H9 (cell line): ENCODE results near the gene ITGB8. TPM values are rescaled to one million over a fixed set of nuclear protein-coding genes. Genes with fewer than 3 reads are reported as not detected.

Experiments used
- DNase-seq: peaks from one replicate; pipeline ENCODE4 v3.0.0-alpha.2; 2017
- H2AFZ ChIP-seq: one replicate; pipeline ENCODE4 v1.6.1; 2013; ENCODE audit warnings: mild to moderate bottlenecking, low read length, control low read depth, moderate library complexity
- H2AK5ac ChIP-seq: 2 replicates; pipeline ENCODE4 v1.6.1; 2013; ENCODE audit warnings: low read length, control low read depth, mixed read lengths; ENCODE audit not compliant: insufficient read length
- H2BK120ac ChIP-seq: one replicate; pipeline ENCODE4 v1.6.1; 2013; ENCODE audit warnings: low read depth, mild to moderate bottlenecking, low read length, control low read depth, inconsistent platforms; ENCODE audit not compliant: poor library complexity, severe bottlenecking
- H2BK12ac ChIP-seq: 2 replicates; pipeline ENCODE4 v1.6.1; 2013; ENCODE audit warnings: low read length, control low read depth, mixed read lengths, low read depth; ENCODE audit not compliant: insufficient read length
- H2BK15ac ChIP-seq: 2 replicates; pipeline ENCODE4 v1.6.1; 2013; ENCODE audit warnings: low read depth, low read length, control low read depth
- H2BK20ac ChIP-seq: one replicate; pipeline ENCODE4 v1.6.1; 2013; ENCODE audit warnings: low read depth, mild to moderate bottlenecking, low read length, control low read depth, inconsistent platforms; ENCODE audit not compliant: poor library complexity, severe bottlenecking
- H2BK5ac ChIP-seq: 2 replicates; pipeline ENCODE4 v1.6.1; 2013; ENCODE audit warnings: low read length, control low read depth, mixed read lengths; ENCODE audit not compliant: insufficient read length
- H3K14ac ChIP-seq: 2 replicates; pipeline ENCODE4 v1.6.1; 2013; ENCODE audit warnings: low read length, control low read depth; ENCODE audit not compliant: insufficient read depth
- H3K18ac ChIP-seq: 2 replicates; pipeline ENCODE4 v1.6.1; 2013; ENCODE audit warnings: low read depth, mild to moderate bottlenecking, mixed read lengths, low read length, control low read depth; ENCODE audit not compliant: insufficient read length
- H3K23ac ChIP-seq: 2 replicates; pipeline ENCODE4 v1.6.1; 2013; ENCODE audit warnings: low read length, control low read depth, mixed read lengths, low read depth; ENCODE audit not compliant: insufficient read length
- H3K23me2 ChIP-seq: 2 replicates; pipeline ENCODE4 v1.6.1; 2013; ENCODE audit warnings: low read depth, mild to moderate bottlenecking, mixed read lengths, low read length, control low read depth; ENCODE audit not compliant: insufficient read length, poor library complexity, severe bottlenecking
- H3K27ac ChIP-seq: 2 replicates; pipeline ENCODE4 v1.5.1; 2013; ENCODE audit warnings: low read length, control low read depth, mixed read lengths, low read depth; ENCODE audit not compliant: insufficient read length
- H3K27me3 ChIP-seq: 2 replicates; pipeline ENCODE4 v1.6.1; 2013; ENCODE audit warnings: low read length, control low read depth, inconsistent platforms; ENCODE audit not compliant: insufficient read depth
- H3K4ac ChIP-seq: 2 replicates; pipeline ENCODE4 v1.6.1; 2013; ENCODE audit warnings: low read depth, mild to moderate bottlenecking, control low read depth, inconsistent platforms, low read length, moderate library complexity
- H3K4me1 ChIP-seq: 2 replicates; pipeline ENCODE4 v1.6.1; 2013; ENCODE audit warnings: low read length, control low read depth, inconsistent platforms; ENCODE audit not compliant: insufficient read depth
- H3K4me2 ChIP-seq: 2 replicates; pipeline ENCODE4 v1.6.1; 2013; ENCODE audit warnings: low read length, control low read depth, mixed read lengths; ENCODE audit not compliant: insufficient read length, insufficient read depth
- H3K56ac ChIP-seq: 2 replicates; pipeline ENCODE4 v1.6.1; 2013; ENCODE audit warnings: low read depth, mild to moderate bottlenecking, mixed read lengths, low read length, control low read depth; ENCODE audit not compliant: insufficient read length
- H3K79me1 ChIP-seq: 2 replicates; pipeline ENCODE4 v1.6.1; 2013; ENCODE audit warnings: low read depth, mild to moderate bottlenecking, moderate library complexity, low read length, control low read depth, inconsistent platforms; ENCODE audit not compliant: insufficient read depth, poor library complexity, severe bottlenecking
- H3K79me2 ChIP-seq: 2 replicates; pipeline ENCODE4 v1.6.1; 2013; ENCODE audit warnings: low read length, control low read depth, inconsistent platforms; ENCODE audit not compliant: insufficient read depth
- H3K9ac ChIP-seq: 2 replicates; pipeline ENCODE4 v1.6.1; 2013; ENCODE audit warnings: low read length, control low read depth, mixed read lengths; ENCODE audit not compliant: insufficient read length; ENCODE audit errors: extremely low read depth
- H3K9me3 ChIP-seq: one replicate; pipeline ENCODE4 v1.6.1; 2013; ENCODE audit warnings: low read depth, low read length, inconsistent platforms; ENCODE audit not compliant: control insufficient read depth
- H3T11ph ChIP-seq: one replicate; pipeline ENCODE4 v1.6.1; 2013; ENCODE audit warnings: mild to moderate bottlenecking, low read length, control low read depth, inconsistent platforms
- H4K20me1 ChIP-seq: one replicate; pipeline ENCODE4 v1.6.1; 2013; ENCODE audit not compliant: control insufficient read depth, insufficient read length, insufficient read depth
- H4K5ac ChIP-seq: 2 replicates; pipeline ENCODE4 v1.6.1; 2013; ENCODE audit warnings: low read depth, mild to moderate bottlenecking, mixed read lengths, low read length, control low read depth; ENCODE audit not compliant: insufficient read length
- H4K8ac ChIP-seq: replicated peaks from 2 replicates; pipeline ENCODE4 v1.6.1; 2013; ENCODE audit warnings: low read length, control low read depth, mixed read lengths, low read depth; ENCODE audit not compliant: insufficient read length
- H4K91ac ChIP-seq: 2 replicates; pipeline ENCODE4 v1.6.1; 2013; ENCODE audit warnings: low read depth, mild to moderate bottlenecking, moderate library complexity, mixed read lengths, low read length, control low read depth; ENCODE audit not compliant: insufficient read length
- H3K27ac Mint-ChIP-seq, 3 experiments: 2 replicates in 2 of 3; 3 replicates in 1 of 3; pipeline ENCODE4 v1.8.0; 2020 to 2021; ENCODE audit warnings: mixed read lengths in 3 of 3, mild to moderate bottlenecking in 1 of 3, moderate library complexity in 1 of 3
- H3K27me3 Mint-ChIP-seq: 2 replicates; pipeline ENCODE4 v1.8.0; 2021; ENCODE audit warnings: low read depth, mild to moderate bottlenecking, moderate library complexity, mixed read lengths
- H3K36me3 Mint-ChIP-seq, 3 experiments: 2 replicates in 2 of 3; 3 replicates in 1 of 3; pipeline ENCODE4 v1.8.0; 2020 to 2021; ENCODE audit warnings: low read depth in 3 of 3, mixed read lengths in 3 of 3; ENCODE audit not compliant: insufficient read depth in 1 of 3
- H3K4me1 Mint-ChIP-seq, 2 experiments: 2 replicates each; pipeline ENCODE4 v1.8.0; 2020; ENCODE audit warnings: mixed read lengths in 2 of 2
- H3K4me3 Mint-ChIP-seq, 2 experiments: 2 replicates in 1 of 2; 3 replicates in 1 of 2; pipeline ENCODE4 v1.8.0; 2020 to 2021; ENCODE audit warnings: mild to moderate bottlenecking in 2 of 2, mixed read lengths in 2 of 2, moderate library complexity in 1 of 2
- H3K9me3 Mint-ChIP-seq, 2 experiments: 2 replicates in 1 of 2; 3 replicates in 1 of 2; pipeline ENCODE4 v1.8.0; 2020; ENCODE audit warnings: mild to moderate bottlenecking in 2 of 2, mixed read lengths in 2 of 2, moderate library complexity in 1 of 2
- WGBS: extraction: QIAGEN DNeasy Blood & Tissue Kit; methylation state at CpG from one replicate; pipeline ENCODE4 v1.1.7; 2013; ENCODE audit warnings: missing lambda C conversion rate, low lambda C conversion rate, mixed read lengths; ENCODE audit not compliant: insufficient read length; ENCODE audit errors: extremely low coverage; 5-methylcytosine and 5-hydroxymethylcytosine counted together
- total RNA-seq: library from RNA; stranded (reverse); gene quantifications from 2 replicates; pipeline ENCODE4 v1.2.1, GENCODE V29; 2021
- TF ChIP-seq, protein P1 (sequence below): fragments of 200-600 bp; sonication (generic); conservative IDR thresholded peaks from 3 replicates; pipeline ENCODE4 v1.8.0; 2021; ENCODE audit warnings: antibody characterized with exemption, mild to moderate bottlenecking

ITGB8 gene
- total RNA-seq, 1 experiment from 2014 or later = 7.6 TPM

DNA sequence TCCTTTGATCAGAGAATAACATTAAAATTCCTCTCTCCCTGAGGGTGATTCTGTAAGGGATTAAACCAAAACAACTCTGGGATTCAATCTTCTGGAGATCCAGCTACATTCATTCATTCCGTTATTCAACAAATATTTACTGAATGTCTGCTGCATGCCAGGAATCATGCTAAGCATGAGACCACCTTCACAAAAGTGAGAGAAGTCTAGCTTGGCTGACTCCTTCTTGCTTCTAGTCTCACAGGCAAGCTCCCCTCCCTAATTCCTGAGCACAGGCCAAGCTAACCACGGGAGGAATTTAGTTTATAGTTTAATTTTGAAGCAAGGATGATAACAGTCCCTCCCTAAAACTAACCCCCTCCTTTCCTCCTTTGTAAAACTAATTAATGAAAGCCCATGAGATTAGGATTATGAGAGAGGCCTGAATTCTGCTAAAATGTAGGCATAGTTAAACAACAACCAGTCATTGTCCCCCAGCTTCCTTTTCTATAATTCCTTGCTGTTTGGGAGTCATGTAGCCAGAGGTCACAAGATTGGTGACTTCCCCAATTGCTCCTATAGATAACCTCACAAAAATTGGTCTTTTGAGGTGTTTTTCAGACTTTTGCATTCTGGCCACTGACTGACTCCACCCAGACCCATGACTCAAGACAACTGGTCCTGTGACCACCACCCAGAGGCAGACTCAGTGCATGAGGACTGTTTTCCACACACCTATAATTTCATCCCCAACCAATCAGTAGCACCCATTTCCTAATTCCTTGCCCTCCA lies 113.5 kb downstream of the ITGB8 start:
- Histone ChIP-seq H3K4me2 (no peak overlapping the region), H2BK5ac (no peak overlapping the region), H3K56ac (no peak overlapping the region), H3K27ac (no peak overlapping the region), H2BK12ac (no peak overlapping the region), H2BK120ac (no peak overlapping the region), H4K5ac (no peak overlapping the region), H4K20me1 (no peaks in the 10 kb centered on the region), H4K8ac (no peak overlapping the region), H3K4ac (no peak overlapping the region), H2AFZ (no peak overlapping the region), H3K79me1 (no peaks in the 10 kb centered on the region), H2BK15ac (no peak overlapping the region), H3T11ph (no peak overlapping the region), H3K18ac (no peak overlapping the region), H3K9me3 (no peaks in the 10 kb centered on the region), H3K4me1 (no peaks in the 10 kb centered on the region; the same call in 1 of the 2 replicates), H2BK20ac (no peak overlapping the region), H3K9ac (no peak overlapping the region), H3K23me2 (no peaks in the 10 kb centered on the region), H4K91ac (no peak overlapping the region), H3K23ac (no peak overlapping the region), H2AK5ac (no peak overlapping the region), H3K79me2 (no peaks in the 10 kb centered on the region), H3K27me3 (no peaks in the 10 kb centered on the region), H3K14ac (no peak overlapping the region)
- Mint-ChIP-seq H3K27ac (no peak overlapping the region), H3K9me3 (no peaks in the 10 kb centered on the region), H3K36me3 (no peaks in the 10 kb centered on the region), H3K4me3 (no peak overlapping the region), H3K4me1 (peaks cover 12 to 13% of the 10 kb centered on the region in 2 experiments), H3K27me3 (no peaks in the 10 kb centered on the region)
- WGBS = no CpG with 5 or more reads among the region's 2 CpGs
- DNase-seq = no peak
- TF ChIP-seq, protein P1, sequence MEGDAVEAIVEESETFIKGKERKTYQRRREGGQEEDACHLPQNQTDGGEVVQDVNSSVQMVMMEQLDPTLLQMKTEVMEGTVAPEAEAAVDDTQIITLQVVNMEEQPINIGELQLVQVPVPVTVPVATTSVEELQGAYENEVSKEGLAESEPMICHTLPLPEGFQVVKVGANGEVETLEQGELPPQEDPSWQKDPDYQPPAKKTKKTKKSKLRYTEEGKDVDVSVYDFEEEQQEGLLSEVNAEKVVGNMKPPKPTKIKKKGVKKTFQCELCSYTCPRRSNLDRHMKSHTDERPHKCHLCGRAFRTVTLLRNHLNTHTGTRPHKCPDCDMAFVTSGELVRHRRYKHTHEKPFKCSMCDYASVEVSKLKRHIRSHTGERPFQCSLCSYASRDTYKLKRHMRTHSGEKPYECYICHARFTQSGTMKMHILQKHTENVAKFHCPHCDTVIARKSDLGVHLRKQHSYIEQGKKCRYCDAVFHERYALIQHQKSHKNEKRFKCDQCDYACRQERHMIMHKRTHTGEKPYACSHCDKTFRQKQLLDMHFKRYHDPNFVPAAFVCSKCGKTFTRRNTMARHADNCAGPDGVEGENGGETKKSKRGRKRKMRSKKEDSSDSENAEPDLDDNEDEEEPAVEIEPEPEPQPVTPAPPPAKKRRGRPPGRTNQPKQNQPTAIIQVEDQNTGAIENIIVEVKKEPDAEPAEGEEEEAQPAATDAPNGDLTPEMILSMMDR = no peak
